ENCODE results near the gene FURIN. TPM values are rescaled to one million over a fixed set of nuclear protein-coding genes. Genes with fewer than 3 reads are reported as not detected.

FURIN gene
- total and polyA plus RNA-seq, 9 of the 15 experiments (the other 6 are each of a cell fraction or from before 2014, with no cell fraction given): 0.92 to 99.9 (median 34.8) TPM

- intact Hi-C loops (cut with micrococcal nuclease) (loop anchor here (10.0 kb wide), 1 partner anchor 555 kb away; no protein-coding TSS in a partner anchor), in situ Hi-C loops (cut with MboI) (loop anchor here (10.0 kb wide), 1 partner anchor 565 kb away; no protein-coding TSS in a partner anchor)
- ChIA-PET POLR2A (interaction anchor here (1.0 kb wide), 1 partner anchor 10 kb away, joined by 4 read pairs; no protein-coding TSS in a partner anchor), CTCF (ENCODE audit: low intra/inter-chr PET ratio) (no interaction called here)
- Histone ChIP-seq H3K9me3 (replicated peaks; ENCODE audit: control insufficient read depth, insufficient read depth, low read depth, low read length) (no peaks in the 10 kb centered on the region), H3K4me2 (ENCODE audit: insufficient read depth, low read length) (no peak overlapping the region), H3K27ac (ENCODE audit: extremely low read depth, low read depth, low read length) (no peak overlapping the region), H3K9ac (ENCODE audit: insufficient read depth in 1 of 2, low read depth in 2 of 2, low read length in 2 of 2) (no peak overlapping the region), H3K79me2 (ENCODE audit: control insufficient read depth, insufficient read depth, low read length) (peaks cover 17% of the 10 kb centered on the region), H3K27me3 (ENCODE audit: control insufficient read depth in 2 of 2, insufficient read depth in 2 of 2, low read length in 2 of 2) (no peaks in the 10 kb centered on the region), H3K9me1 (ENCODE audit: control insufficient read depth, insufficient read depth, low read length) (peaks cover 3% of the 10 kb centered on the region), H2AFZ (ENCODE audit: low read depth, low read length) (no peak overlapping the region), H3K4me3 (no peak overlapping the region), H4K20me1 (replicated peaks; ENCODE audit: control insufficient read depth, insufficient read depth, low read length) (peaks cover 6% of the 10 kb centered on the region; the same call in 1 of the 2 replicates), H3K36me3 (ENCODE audit: control insufficient read depth, insufficient read depth, low read length) (peaks cover 87% of the 10 kb centered on the region), H3K4me1 (replicated peaks in 1 of 2; ENCODE audit: control insufficient read depth in 2 of 2, insufficient read depth in 2 of 2, low read length in 2 of 2) (peaks cover 0 to 61% of the 10 kb centered on the region in 2 experiments; a peak in 2 of 5 replicates)
- TF ChIP-seq MLLT1 (IDR thresholded peaks at IDR 0.05) (peak in 1 of 2 experiments; percentile 54; a peak in 1 of 4 replicates), TCF3 (CRISPR knock-in tag; IDR thresholded peaks at IDR 0.05) (no peak), ZBTB33 (CRISPR knock-in tag; IDR thresholded peaks at IDR 0.05) (peak; percentile 69; the same call in 1 of the 2 replicates), ZNF707 (CRISPR knock-in tag; conservative IDR thresholded peaks at IDR 0.05) (no peak), POLR2G (IDR thresholded peaks at IDR 0.05; ENCODE audit: low read depth, low read length) (peak; percentile 60)
- no TSS peak for BruUV-seq (replicated peaks)
- DNase-seq (ENCODE audit: extremely low read depth in 1 of 4, low spot score in 3 of 4): no peak
- no peak for FAIRE-seq
- 98% methylated on average over 12 of the region's 35 CpGs for WGBS (ENCODE audit: insufficient coverage, low coverage, missing lambda C conversion rate)
- no peak for ATAC-seq
These were observed 11.5 kb downstream of the FURIN start for GRCh38 chr15:90879730-90880366.

All from K562 (cell line).